Activated CD4-positive, CD25-positive, alpha-beta regulatory T cell treated with anti-CD3 and anti-CD28 coated beads, Interleukin-2, amount 50 U/mL, for 16 hours (primary cell): ENCODE measurements around the gene ENDOV.

Experiments
- DNase-seq: peaks from one replicate; pipeline ENCODE4 v3.0.0-alpha.2; 2020; ENCODE audit warnings: low read depth, low spot score

Gene ENDOV

GRCh38 chr17:80415626-80416137 is 715 bp downstream of the ENDOV start:
- no peak for DNase-seq

DNA sequence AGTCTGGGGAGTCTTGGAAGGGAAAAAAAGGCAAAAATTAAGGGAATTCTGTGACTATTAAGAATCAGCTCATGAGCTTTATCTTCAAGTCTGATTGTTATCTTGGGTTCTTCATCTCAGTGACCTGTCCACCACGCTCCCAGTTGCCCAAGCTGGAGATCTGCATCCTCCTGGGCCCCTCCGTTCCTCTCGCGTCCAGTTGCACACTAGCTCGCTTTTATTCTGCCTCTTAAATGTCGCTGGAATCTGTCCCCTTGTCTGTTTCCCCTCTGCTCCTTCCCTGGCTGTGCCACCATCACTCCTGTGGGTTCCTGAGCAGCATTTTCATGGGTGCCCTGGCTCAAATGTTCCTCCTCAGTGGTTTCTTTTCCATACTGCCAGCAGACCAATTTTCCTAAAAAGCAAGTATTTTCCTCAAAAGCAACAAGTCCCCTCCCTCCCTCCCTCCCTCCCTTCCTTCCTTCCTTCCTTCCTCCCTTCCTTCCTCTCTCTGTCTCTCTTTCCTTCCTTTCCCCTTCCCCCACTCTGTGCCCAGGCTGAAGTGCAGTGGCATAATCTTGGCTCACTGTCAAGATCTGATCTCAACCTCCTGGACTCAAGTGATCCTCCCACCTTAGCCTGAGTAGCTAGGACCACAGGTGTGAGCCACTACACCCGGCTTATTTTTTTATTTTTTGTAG is 1.4 kb downstream of the ENDOV start:
- no peak for DNase-seq

GRCh38 chr17:80416940-80417293 is 1.9 kb downstream of the ENDOV start:
- no peak for DNase-seq

DNA sequence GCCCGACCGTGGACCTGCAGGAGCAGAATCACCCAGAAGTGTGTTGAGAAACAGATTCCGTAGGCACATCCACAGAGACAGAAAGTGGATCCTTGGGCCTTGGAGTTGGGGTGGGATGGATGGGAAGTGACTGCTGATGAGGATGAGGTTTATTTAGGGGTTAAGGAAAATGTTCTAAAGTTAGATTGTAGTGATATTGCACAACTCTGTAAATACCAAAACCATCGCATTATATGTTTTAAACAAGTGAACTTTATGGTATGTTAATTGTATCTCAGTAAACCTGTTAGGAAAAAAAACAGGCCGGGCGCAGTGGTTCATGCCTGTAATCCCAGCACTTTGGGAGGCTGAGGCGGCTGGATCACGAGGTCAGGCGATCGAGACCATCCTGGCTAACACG is 3.6 kb downstream of the ENDOV start:
- DNase-seq, result no peak

- DNase-seq, result no peak
These were observed 4.3 kb downstream of the ENDOV start for GRCh38 chr17:80419255-80419654.

GRCh38 chr17:80421381-80422090 is 6.6 kb downstream of the ENDOV start:
- no peak for DNase-seq

DNA sequence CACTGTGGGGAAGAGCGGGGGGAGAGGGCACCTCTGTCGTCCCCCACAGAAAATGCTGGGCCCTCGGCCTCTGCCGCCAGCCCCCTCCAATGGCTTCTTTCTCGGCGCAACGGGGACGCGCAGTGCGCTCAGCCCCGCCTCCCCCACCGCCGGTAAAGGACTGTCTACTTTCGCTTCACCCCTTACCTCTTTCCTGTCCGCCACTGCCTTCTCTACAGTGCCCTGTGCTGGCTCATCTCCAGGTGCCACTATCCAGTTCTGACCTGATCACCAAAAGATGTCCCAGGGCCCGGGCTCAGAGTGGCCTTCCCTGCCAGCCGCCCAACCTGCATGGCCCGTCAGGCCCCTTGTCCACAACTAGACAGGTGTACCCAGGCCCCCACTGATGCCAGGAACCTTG is 7.3 kb downstream of the ENDOV start:
- no peak for DNase-seq

- no peak for DNase-seq
These were observed 8.0 kb downstream of the ENDOV start for GRCh38 chr17:80422981-80423380.

- DNase-seq, result no peak
These were observed 8.7 kb downstream of the ENDOV start for GRCh38 chr17:80423536-80424225.

- no peak for DNase-seq
These were observed 9.3 kb downstream of the ENDOV start for GRCh38 chr17:80424261-80424660.

DNA sequence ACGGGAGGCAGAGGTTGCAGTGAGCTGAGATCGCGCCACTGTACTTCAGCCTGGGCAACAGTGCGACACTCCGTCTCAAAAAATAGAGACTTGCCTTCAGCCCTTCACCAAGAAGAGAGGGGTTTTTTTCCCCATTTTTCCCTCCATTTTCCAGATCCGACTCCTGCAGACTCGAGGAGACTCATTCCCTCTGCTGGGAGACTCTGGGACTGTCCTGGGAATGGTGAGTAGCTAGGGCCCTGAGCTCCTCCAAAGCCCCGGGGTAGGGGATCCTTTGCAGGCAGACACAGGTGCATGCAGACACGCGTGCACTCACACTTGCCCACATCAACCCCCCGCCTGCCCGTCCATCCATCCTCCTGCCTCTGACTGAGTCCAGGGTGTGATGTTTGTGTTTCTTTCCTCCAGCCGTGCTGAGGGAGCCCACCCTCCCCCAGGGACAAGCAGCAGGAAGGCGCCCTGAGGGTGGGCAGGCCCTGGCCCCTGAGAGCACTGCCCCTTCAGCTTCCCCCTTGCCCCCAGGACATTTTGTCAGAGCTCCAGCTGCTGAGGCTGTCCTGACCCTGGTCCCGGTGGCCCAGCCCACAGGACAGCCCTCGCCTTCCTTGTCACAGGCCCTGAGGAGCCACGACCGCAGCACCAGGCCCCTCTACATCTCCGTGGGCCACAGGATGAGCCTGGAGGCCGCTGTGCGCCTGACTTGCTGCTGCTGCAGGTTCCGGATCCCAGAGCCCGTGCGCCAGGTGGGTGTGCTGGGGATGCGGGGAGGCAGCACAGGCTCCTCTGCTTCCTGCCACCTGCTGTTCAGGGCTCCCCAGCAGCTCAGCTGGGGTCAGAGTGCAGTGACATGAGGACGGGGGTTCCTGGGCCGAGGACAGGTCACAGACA is 10.2 kb downstream of the ENDOV start:
- DNase-seq, result no peak

GRCh38 chr17:80425835-80426426 is 11.0 kb downstream of the ENDOV start:
- DNase-seq, result no peak

GRCh38 chr17:80426671-80427326 is 11.8 kb downstream of the ENDOV start:
- DNase-seq, result peak; percentile 76

- no peak for DNase-seq
These were observed 12.7 kb downstream of the ENDOV start for GRCh38 chr17:80427366-80428282.

- DNase-seq, result no peak
These were observed 13.4 kb downstream of the ENDOV start for GRCh38 chr17:80428363-80428762.

- DNase-seq, result no peak
These were observed 13.8 kb downstream of the ENDOV start for GRCh38 chr17:80428796-80429195.

DNA sequence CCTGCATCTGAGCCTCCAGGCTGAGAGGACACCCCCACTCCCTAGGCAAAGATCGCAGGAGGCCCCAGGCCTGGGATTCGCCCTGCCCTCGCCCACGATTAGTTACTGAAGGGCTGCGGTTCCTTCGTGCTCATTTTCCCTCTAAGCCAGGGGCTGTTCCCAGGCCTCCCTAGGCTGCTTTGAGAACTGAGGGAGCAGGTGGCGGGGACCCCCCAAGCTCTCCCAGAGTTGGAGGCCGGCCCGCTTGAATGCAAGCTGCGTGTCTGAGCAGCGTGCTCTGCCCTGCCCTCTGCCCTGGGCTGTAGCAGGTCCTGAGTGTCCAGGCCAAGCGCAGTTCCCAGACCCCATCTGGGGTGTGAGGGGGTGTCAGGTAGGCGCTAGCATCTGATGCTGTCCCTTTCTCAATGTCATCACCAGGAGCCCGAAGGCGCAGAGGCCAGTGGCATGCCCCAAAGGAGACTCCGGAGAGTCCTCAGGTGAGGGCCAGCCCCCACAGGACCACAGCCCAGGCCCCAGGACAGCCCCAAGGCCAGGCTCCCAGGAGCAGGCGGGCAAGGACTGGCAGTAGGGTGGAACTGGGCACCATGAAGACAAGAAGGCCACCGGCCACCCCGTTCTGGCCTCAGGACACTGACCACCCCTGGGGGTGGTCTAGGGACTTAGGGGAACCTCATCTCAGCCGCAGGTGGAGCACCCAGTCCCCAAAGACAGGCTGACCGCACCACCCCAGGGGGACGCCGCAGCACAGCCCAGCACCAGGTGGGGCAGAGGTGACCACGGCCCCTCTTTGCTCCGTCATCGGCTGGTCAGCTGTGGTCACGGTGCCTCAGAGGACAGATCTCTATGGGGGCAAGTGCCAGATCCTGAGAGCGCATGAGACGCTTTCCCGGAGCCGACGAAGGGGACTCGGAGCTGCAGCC is 14.6 kb downstream of the ENDOV start:
- no peak for DNase-seq

GRCh38 chr17:80430446-80431245 is 15.7 kb downstream of the ENDOV start:
- DNase-seq, result no peak
